Frontal cortex (tissue), 4 donors: ENCODE results near the gene THBS1. TPM values are rescaled to one million over a fixed set of nuclear protein-coding genes. Genes with fewer than 3 reads are reported as not detected.

Experiments
- DNase-seq, 2 donors: peaks; one replicate each; pipeline ENCODE4 v3.0.0; 2012; ENCODE audit warnings: low spot score in 2 of 2
- FAIRE-seq: peaks from 2 replicates; lab custom pipeline; 2012; peaks lifted over from hg19 to GRCh38; lab: Jason Lieb, UNC
- total RNA-seq: library from RNA; depleted of rRNA; stranded (reverse); fragments of >200 nt; gene quantifications from one replicate; pipeline ENCODE4 v1.2.3, GENCODE V29; 2014
- donor health status: control.
- donor health status: control.
- donor health status: control.

Gene THBS1
- total RNA-seq, 1 donor from 2014 or later = 57.1 TPM

GRCh38 chr15:39587096-39587721, 6.3 kb downstream of the THBS1 start:
- no peak for FAIRE-seq
- no peak for DNase-seq

- DNase-seq = no peak
- no peak for FAIRE-seq
These were observed 7.1 kb downstream of the THBS1 start for GRCh38 chr15:39587731-39588530.

- FAIRE-seq = no peak
- no peak for DNase-seq
These were observed 7.8 kb downstream of the THBS1 start for GRCh38 chr15:39588531-39589192.

- DNase-seq (no peak), FAIRE-seq (no peak)
These were observed 8.4 kb downstream of the THBS1 start for GRCh38 chr15:39589193-39589814.

GRCh38 chr15:39589815-39590644, 9.2 kb downstream of the THBS1 start:
- DNase-seq = no peak
- FAIRE-seq = no peak

- DNase-seq (no peak), FAIRE-seq (no peak)
These were observed 10.4 kb downstream of the THBS1 start for GRCh38 chr15:39591141-39591895.

GRCh38 chr15:39591896-39592315, 11.0 kb downstream of the THBS1 start:
- DNase-seq (no peak), FAIRE-seq (no peak)

- FAIRE-seq = no peak
These were observed 11.6 kb downstream of the THBS1 start for GRCh38 chr15:39592500-39592899.

GRCh38 chr15:39593071-39593655, 12.3 kb downstream of the THBS1 start:
- DNase-seq (no peak), FAIRE-seq (no peak)

More at GRCh38 chr15:39592500-39592899, 11.6 kb downstream of the THBS1 start:
- DNase-seq = no peak

- DNase-seq (no peak), FAIRE-seq (no peak)
These were observed 13.0 kb downstream of the THBS1 start for GRCh38 chr15:39593656-39594445.

GRCh38 chr15:39594446-39595337, 13.8 kb downstream of the THBS1 start:
- no peak for FAIRE-seq
- no peak for DNase-seq

GRCh38 chr15:39595338-39596221, 14.7 kb downstream of the THBS1 start:
- FAIRE-seq = no peak
- DNase-seq = no peak

- FAIRE-seq (no peak), DNase-seq (no peak)
These were observed 15.6 kb downstream of the THBS1 start for GRCh38 chr15:39596358-39597051.

- no peak for DNase-seq
- FAIRE-seq = no peak
These were observed 16.5 kb downstream of the THBS1 start for GRCh38 chr15:39597336-39597735.

- no peak for FAIRE-seq
- no peak for DNase-seq
These were observed 16.9 kb downstream of the THBS1 start for GRCh38 chr15:39597751-39598185.
